ENCODE data around the gene SUGP1.

DNA sequence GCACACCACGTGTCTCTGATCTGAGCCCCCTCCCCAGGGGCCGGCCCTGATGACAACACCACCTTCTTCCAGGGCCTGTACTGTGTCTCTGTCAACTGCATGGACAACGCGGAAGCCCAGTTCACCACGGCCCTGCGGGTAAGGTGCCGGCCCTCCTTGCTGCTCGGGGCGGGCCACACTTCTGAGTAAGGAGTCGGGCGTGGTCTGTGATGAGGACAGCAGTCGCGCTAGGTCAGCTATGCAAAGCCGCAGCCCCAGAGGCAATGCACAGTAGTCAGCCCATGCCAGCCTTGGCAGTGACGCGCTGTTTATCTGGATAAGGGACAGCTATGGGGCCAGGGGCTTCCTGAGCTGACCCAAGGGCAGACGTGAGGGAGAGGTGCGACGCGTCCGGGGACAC, 24.9 kb upstream of the SUGP1 start:
- no peak for TF ChIP-seq CTCF (IDR thresholded peaks at IDR 0.05)
- no peak for TF ChIP-seq POLR2A (IDR thresholded peaks at IDR 0.05)
